Mammary epithelial cell (primary cell): ENCODE data around the gene ZBED4.

Experiments used
- EZH2 ChIP-seq: IDR thresholded peaks from 2 replicates; pipeline ENCODE4 v1.6.1; 2012; ENCODE audit warnings: low read length, inconsistent platforms, borderline replicate concordance
- TF ChIP-seq, protein P1 (sequence below), 2 donors: IDR thresholded peaks in 1 of 2; conservative IDR thresholded peaks in 1 of 2; 2 replicates each; pipeline ENCODE4 v1.5.1; 2011 to 2012; ENCODE audit warnings: inconsistent platforms in 2 of 2, low read length in 2 of 2, mild to moderate bottlenecking in 2 of 2, control low read depth in 1 of 2, low read depth in 1 of 2; ENCODE audit not compliant: insufficient read depth in 1 of 2; ENCODE audit errors: extremely low read depth in 1 of 2

DNA sequence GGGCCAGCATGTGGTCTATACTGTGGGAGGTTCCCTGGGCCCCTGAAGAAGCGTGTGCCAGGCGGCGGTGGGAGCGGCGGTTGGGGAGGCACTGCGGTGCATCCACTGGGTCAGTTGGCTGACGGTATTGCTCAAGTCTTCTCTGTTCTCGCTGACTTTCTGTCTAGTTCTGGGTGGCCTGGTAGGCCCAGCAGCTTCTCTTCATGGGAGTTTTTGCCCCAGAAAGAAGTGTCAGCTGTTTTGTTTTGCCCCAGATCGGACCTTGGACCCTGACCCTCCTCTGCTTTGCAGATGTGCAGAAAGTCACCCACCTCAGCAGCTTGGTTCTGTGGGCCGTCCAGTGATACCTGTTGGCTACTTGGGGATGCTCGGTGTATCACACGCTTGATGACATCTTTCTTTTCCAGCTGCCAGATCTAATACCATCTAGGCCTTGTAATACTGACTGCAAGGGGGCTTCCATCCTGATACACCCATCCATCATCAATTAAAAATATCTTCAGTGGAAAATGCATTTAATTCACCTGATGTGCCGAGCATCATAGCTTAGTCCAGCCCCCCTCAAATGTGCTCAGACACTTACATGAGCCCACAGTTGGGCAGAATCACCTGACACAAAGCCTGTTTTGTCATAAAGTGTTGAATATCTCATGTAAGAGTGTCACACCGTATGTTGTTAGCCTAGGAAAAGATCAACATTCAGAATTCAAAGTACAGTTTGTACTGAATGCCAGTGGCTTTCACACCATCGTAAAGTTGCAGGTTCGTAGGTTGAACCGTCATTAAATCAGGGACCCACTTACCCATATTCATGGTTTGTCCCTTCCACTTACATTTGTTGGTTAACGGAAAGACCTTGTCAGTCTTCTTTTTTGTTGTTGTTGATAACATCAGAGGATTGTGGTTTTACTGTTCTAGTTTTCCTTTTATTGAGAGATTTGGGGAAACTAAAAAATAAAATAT is 13.9 kb downstream of the ZBED4 start:
- TF ChIP-seq, protein P1, sequence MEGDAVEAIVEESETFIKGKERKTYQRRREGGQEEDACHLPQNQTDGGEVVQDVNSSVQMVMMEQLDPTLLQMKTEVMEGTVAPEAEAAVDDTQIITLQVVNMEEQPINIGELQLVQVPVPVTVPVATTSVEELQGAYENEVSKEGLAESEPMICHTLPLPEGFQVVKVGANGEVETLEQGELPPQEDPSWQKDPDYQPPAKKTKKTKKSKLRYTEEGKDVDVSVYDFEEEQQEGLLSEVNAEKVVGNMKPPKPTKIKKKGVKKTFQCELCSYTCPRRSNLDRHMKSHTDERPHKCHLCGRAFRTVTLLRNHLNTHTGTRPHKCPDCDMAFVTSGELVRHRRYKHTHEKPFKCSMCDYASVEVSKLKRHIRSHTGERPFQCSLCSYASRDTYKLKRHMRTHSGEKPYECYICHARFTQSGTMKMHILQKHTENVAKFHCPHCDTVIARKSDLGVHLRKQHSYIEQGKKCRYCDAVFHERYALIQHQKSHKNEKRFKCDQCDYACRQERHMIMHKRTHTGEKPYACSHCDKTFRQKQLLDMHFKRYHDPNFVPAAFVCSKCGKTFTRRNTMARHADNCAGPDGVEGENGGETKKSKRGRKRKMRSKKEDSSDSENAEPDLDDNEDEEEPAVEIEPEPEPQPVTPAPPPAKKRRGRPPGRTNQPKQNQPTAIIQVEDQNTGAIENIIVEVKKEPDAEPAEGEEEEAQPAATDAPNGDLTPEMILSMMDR (conservative IDR thresholded peaks at IDR 0.05 in 1 of 2, IDR thresholded peaks at IDR 0.05 in 1 of 2; ENCODE audit: extremely low read depth in 1 of 2, insufficient read depth in 1 of 2, low read depth in 1 of 2, low read length in 2 of 2): no peak
- TF ChIP-seq EZH2: no peak
